Pancreas (tissue), 10 donors: Measurements from ENCODE around the gene TBX19. TPM values are rescaled to one million over a fixed set of nuclear protein-coding genes. Genes with fewer than 3 reads are reported as not detected.

Source experiments
- ATAC-seq, 4 donors: fragments of 200-7000 bp; cut with Tn5 transposase; one replicate each; pipeline versions ENCODE4 v1.8.0 to v1.9.1; 2020; ENCODE audit warnings: mild to moderate bottlenecking in 4 of 4, moderate library complexity in 4 of 4
- DNase-seq, 6 donors: peaks; one replicate each; pipeline ENCODE4 v3.0.0-alpha.2; 2020
- FAIRE-seq: peaks from 2 replicates; lab custom pipeline; 2012; peaks lifted over from hg19 to GRCh38; lab: Jason Lieb, UNC
- H3K27ac ChIP-seq, 4 donors: fragments of 200-600 bp; sonication (generic); 1 replicate in 3 of 4; 2 replicates in 1 of 4; pipeline versions ENCODE4 v1.5.0 to v1.8.0; 2020
- H3K27me3 ChIP-seq, 4 donors: fragments of 200-600 bp; one replicate each; pipeline ENCODE4 v1.8.0; 2021
- H3K36me3 ChIP-seq, 3 donors: fragments of 200-600 bp; sonication (generic) in 1 of 3; one replicate each; pipeline versions ENCODE4 v1.5.0 to v1.8.0; 2020 to 2021
- H3K4me1 ChIP-seq, 3 donors: fragments of 200-600 bp; one replicate each; pipeline ENCODE4 v1.8.0; 2021
- H3K4me3 ChIP-seq, 4 donors: fragments of 200-600 bp; sonication (generic) in 2 of 4; one replicate each; pipeline versions ENCODE4 v1.5.0 to v1.8.0; 2020 to 2021
- H3K9me3 ChIP-seq, 4 donors: fragments of 200-600 bp; one replicate each; pipeline ENCODE4 v1.8.0; 2021
- CTCF ChIP-seq, 4 donors: fragments of 200-600 bp; sonication (generic) in 3 of 4; IDR thresholded peaks; one replicate each; pipeline versions ENCODE4 v1.5.0 to v1.8.0; 2021; ENCODE audit warnings: antibody characterized with exemption in 4 of 4
- WGBS, 2 donors: extraction: QIAGEN DNeasy Blood & Tissue Kit; methylation state at CpG; one replicate each; pipeline ENCODE4 v1.1.7; 2013; 5-methylcytosine and 5-hydroxymethylcytosine counted together
- intact Hi-C, 3 donors: fragments of 100-400 bp; cut with DNase I; formaldehyde crosslinking; loops; one replicate each; pipeline versions ENCODE4 v1.11.1 to v1.14.2; 2022
- polyA plus RNA-seq, 2 donors: library from polyadenylated mRNA; stranded (reverse); fragments of 200-250 nt; gene quantifications; one replicate each; pipeline ENCODE4 v1.2.3, GENCODE V29; 2013
- total RNA-seq, 6 donors: library from RNA; stranded (reverse); fragmentation: NEBNext Ultra II Directional in 4 of 6; extraction: Animal tissue kit (Norgen Biotek cat#: 25700) in 4 of 6; gene quantifications; one replicate each; pipeline versions ENCODE4 v1.2.1 to v1.2.4, GENCODE V29; 2021 to 2023
- donor health status: healthy with polysubstance abuse.
- donor health status: DM: no; HTN: no; CAD: no; lungs with moderate emphysema.
- donor health status: DM: no; HTN: no; CAD: no.
- donor health status: control.
- donor health status: control.
- donor health status: Bipolar disorder and iron deficiency.
- donor health status: DM: yes; HTN: yes; CAD: no.
- donor health status: DM: no; HTN: no; CAD: no.
- donor health status: DM: no; HTN: no; CAD: no.
- donor health status: DM: yes; HTN: yes; CAD: no.

The TBX19 gene
- total RNA-seq (1 to 10 TPM in 1 of 6 donors, under 1 TPM in 5; 0.35 to 1.4 (median 0.57) TPM), polyA plus RNA-seq (1 to 10 TPM; 1.4 to 2.0 TPM)

- Histone ChIP-seq H3K36me3 (no peaks in the 10 kb centered on the region), H3K4me3 (no peak within 1 kb of the TSS), H3K27me3 (no peaks in the 10 kb centered on the region), H3K4me1 (peaks cover 0 to 5% (median 1%) of the 10 kb centered on the region in 3 donors), H3K9me3 (no peaks in the 10 kb centered on the region), H3K27ac (no peak within 1 kb of the TSS)
- FAIRE-seq, result no peak
- DNase-seq, result no peak
- no peak for ATAC-seq
- intact Hi-C loops, result no loop called here
- no peak for TF ChIP-seq CTCF (IDR thresholded peaks at IDR 0.05)
- 92 to 93% methylated on average over 7 of the region's 7 CpGs for WGBS, 2 donors
These were observed at the start of gene TBX19 for GRCh38 chr1:168280296-168280927. Gene TBX19 (plus strand): TSS chr1:168280877. CDS start chr1:168281091, 214 bp downstream.

GRCh38 chr1:168234846-168235547 lies 45.7 kb upstream of the TBX19 start:
- intact Hi-C loops, result no loop called here
- Histone ChIP-seq H3K4me3 (no peak overlapping the region), H3K36me3 (peaks cover 0 to 37% (median 14%) of the 10 kb centered on the region in 3 donors), H3K4me1 (peaks cover 6 to 9% (median 7%) of the 10 kb centered on the region in 3 donors), H3K27ac (peak overlapping the region in 1 of 4 donors; percentile 34), H3K9me3 (no peaks in the 10 kb centered on the region), H3K27me3 (no peaks in the 10 kb centered on the region)
- WGBS, 2 donors, result 87 to 90% methylated on average over 8 of the region's 8 CpGs
- TF ChIP-seq CTCF (IDR thresholded peaks at IDR 0.05), result peak; percentile 22 to 46 (median 36)
- peak in 2 of 6 donors; percentile 7 to 37 for DNase-seq
- FAIRE-seq, result no peak
- ATAC-seq, result peak; percentile 85 to 93 (median 88)

GRCh38 chr1:168235548-168235885 lies 45.2 kb upstream of the TBX19 start:
- ATAC-seq (peak in 2 of 4 donors; percentile 13 to 25), FAIRE-seq (no peak), DNase-seq (no peak)
- Histone ChIP-seq H3K4me1 (peaks cover 6 to 9% (median 7%) of the 10 kb centered on the region in 3 donors), H3K36me3 (peaks cover 0 to 37% (median 14%) of the 10 kb centered on the region in 3 donors), H3K4me3 (no peak overlapping the region), H3K27ac (peak overlapping the region in 1 of 4 donors; percentile 34), H3K27me3 (no peaks in the 10 kb centered on the region), H3K9me3 (no peaks in the 10 kb centered on the region)
- no peak for TF ChIP-seq CTCF (IDR thresholded peaks at IDR 0.05)
- intact Hi-C loops, result no loop called here

GRCh38 chr1:168235937-168236336 lies 44.7 kb upstream of the TBX19 start:
- no peak for FAIRE-seq
- no peak for TF ChIP-seq CTCF (IDR thresholded peaks at IDR 0.05)
- peak overlapping the region in 1 of 4 donors; percentile 34 for H3K27ac ChIP-seq
- WGBS, 2 donors, result 63 to 70% methylated on average over 3 of the region's 3 CpGs
- no peaks in the 10 kb centered on the region for H3K9me3 ChIP-seq
- peaks cover 6 to 9% (median 7%) of the 10 kb centered on the region in 3 donors for H3K4me1 ChIP-seq
- H3K4me3 ChIP-seq, result no peak overlapping the region
- intact Hi-C loops, result no loop called here
- peak; percentile 13 to 68 (median 46) for ATAC-seq
- no peak for DNase-seq
- H3K36me3 ChIP-seq, result peaks cover 0 to 37% (median 14%) of the 10 kb centered on the region in 3 donors
- H3K27me3 ChIP-seq, result no peaks in the 10 kb centered on the region
